Panc1 (cell line): ENCODE results near the gene SYT1. TPM values are rescaled to one million over a fixed set of nuclear protein-coding genes. Genes with fewer than 3 reads are reported as not detected.

ENCODE experiments used
- ATAC-seq: fragments of 200-7000 bp; cut with Tn5 transposase; 2 replicates; pipeline ENCODE4 v1.9.1; 2020; ENCODE audit warnings: mild to moderate bottlenecking, moderate library complexity
- BruUV-seq: library from RNA; stranded (reverse); fragments of 400-500 nt; replicated peaks from 2 replicates; lab custom pipeline; 2021; lab: Mats Ljungman, UMichigan
- CTCF ChIA-PET: fragments of 300-600 bp; sonication (Branson Sonifier 250); formaldehyde crosslinking; loops from one replicate; lab custom pipeline; 2022; ENCODE audit warnings: antibody characterized with exemption; lab: Charles Lee
- POLR2A ChIA-PET: fragments of 300-600 bp; sonication (Branson Sonifier 250); formaldehyde crosslinking; loops from one replicate; lab custom pipeline; 2022; ENCODE audit warnings: antibody characterized with exemption; lab: Charles Lee
- DNase-seq: peaks from one replicate; pipeline ENCODE4 v3.0.0-alpha.2; 2010; ENCODE audit warnings: low read depth, low spot score
- H3K27ac ChIP-seq: 2 replicates; pipeline ENCODE4 v1.5.1; 2011; ENCODE audit warnings: mild to moderate bottlenecking, low read length, inconsistent platforms
- H3K27me3 ChIP-seq: fragments of 200-500 bp; sonication (Bioruptor generic); 2 replicates; pipeline ENCODE4 v1.6.0; 2014; ENCODE audit warnings: low read length, inconsistent platforms; ENCODE audit not compliant: control insufficient read depth, insufficient read depth
- H3K36me3 ChIP-seq: fragments of 200-500 bp; sonication (Bioruptor generic); 2 replicates; pipeline ENCODE4 v1.5.1; 2014; ENCODE audit warnings: inconsistent platforms, mild to moderate bottlenecking, low read length, moderate library complexity; ENCODE audit not compliant: control insufficient read depth, insufficient read depth
- H3K4me1 ChIP-seq: 2 replicates; pipeline ENCODE4 v1.5.1; 2011; ENCODE audit warnings: inconsistent platforms, mild to moderate bottlenecking, low read length, moderate library complexity; ENCODE audit not compliant: control insufficient read depth, insufficient read depth
- H3K4me3 ChIP-seq, 2 experiments: 2 replicates each; pipeline ENCODE4 v1.5.1; 2011 to 2012; ENCODE audit warnings: low read depth in 2 of 2, low read length in 2 of 2, mild to moderate bottlenecking in 2 of 2, inconsistent platforms in 1 of 2, moderate library complexity in 1 of 2
- H3K9me3 ChIP-seq: fragments of 200-500 bp; sonication (Bioruptor generic); 2 replicates; pipeline ENCODE4 v1.5.1; 2014; ENCODE audit warnings: low read depth, mild to moderate bottlenecking, inconsistent platforms, low read length, moderate library complexity; ENCODE audit not compliant: control insufficient read depth, insufficient read depth
- POLR2AphosphoS5 ChIP-seq: IDR thresholded peaks from 2 replicates; pipeline ENCODE4 v1.6.1; 2012; ENCODE audit warnings: mild to moderate bottlenecking, low read depth, low read length, moderate library complexity
- SIN3A ChIP-seq: IDR thresholded peaks from 2 replicates; pipeline ENCODE4 v1.6.1; 2012; ENCODE audit warnings: low read depth, mild to moderate bottlenecking, low read length, moderate library complexity, borderline replicate concordance; ENCODE audit not compliant: insufficient read depth
- TCF7L2 ChIP-seq: IDR thresholded peaks from 2 replicates; pipeline ENCODE4 v1.6.1; 2011; ENCODE audit warnings: mild to moderate bottlenecking, low read depth, low read length, inconsistent platforms
- in situ Hi-C: cut with HindIII; loops from 2 replicates; pipeline ENCODE4 v1.10.0; 2016; ENCODE audit warnings: low sequenced_read_pairs, low pct_unique_long_range_greater_than_20kb
- intact Hi-C: fragments of 100-400 bp; cut with micrococcal nuclease; formaldehyde crosslinking; loops from one replicate; pipeline ENCODE4 v1.10.0; 2022; ENCODE audit not compliant: unreplicated experiment
- total RNA-seq: library from RNA; stranded (reverse); gene quantifications from one replicate; pipeline ENCODE4 v1.2.1, GENCODE V29; 2021; ENCODE audit not compliant: unreplicated experiment
- TF ChIP-seq, protein P1 (sequence below), 2 experiments: IDR thresholded peaks; 2 replicates each; pipeline ENCODE4 v1.6.1; 2011 to 2012; ENCODE audit warnings: low read depth in 2 of 2, control low read depth in 1 of 2, low read length in 1 of 2, mild to moderate bottlenecking in 1 of 2, moderate library complexity in 1 of 2; ENCODE audit not compliant: insufficient read depth in 1 of 2
- TF ChIP-seq, protein P2 (sequence below): fragments of 450-650 bp; IDR thresholded peaks from 2 replicates; pipeline ENCODE4 v1.5.1; 2017; ENCODE audit warnings: mild to moderate bottlenecking

Gene SYT1
- total RNA-seq, 1 experiment from 2014 or later = 3.0 TPM

DNA sequence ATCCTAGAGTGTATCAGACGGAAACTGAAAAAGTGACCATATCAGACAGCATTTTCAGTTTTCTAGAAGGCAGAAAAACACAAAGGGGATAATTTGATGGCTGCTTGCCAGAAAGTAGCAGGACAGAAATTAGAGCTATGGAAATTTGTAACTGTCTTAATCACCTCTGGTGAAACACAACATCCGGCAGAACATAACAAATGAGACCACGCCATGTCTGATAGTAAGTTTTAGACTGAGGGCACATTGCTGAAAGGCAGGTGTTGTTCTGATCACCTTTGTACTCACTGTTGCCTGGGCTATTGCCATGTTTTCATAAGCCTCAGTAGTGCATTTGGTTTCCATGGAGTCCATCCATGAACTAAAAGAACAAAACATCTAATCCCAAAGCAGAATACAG, 535.9 kb downstream of the SYT1 start:
- H3K4me3 ChIP-seq = no peak overlapping the region
- BruUV-seq = no TSS peak
- no peak for TF ChIP-seq SIN3A
- TF ChIP-seq POLR2AphosphoS5 = no peak
- TF ChIP-seq TCF7L2 = no peak
- ChIA-PET POLR2A (no interaction called here), CTCF (no interaction called here)
- no peak overlapping the region for H3K27ac ChIP-seq
- DNase-seq = no peak
- no peaks in the 10 kb centered on the region for H3K9me3 ChIP-seq
- no peaks in the 10 kb centered on the region for H3K36me3 ChIP-seq
- no peaks in the 10 kb centered on the region for H3K27me3 ChIP-seq
- intact Hi-C loops (loop anchor here (10.0 kb wide), 1 partner anchor 864 kb away; no protein-coding TSS in a partner anchor), in situ Hi-C loops (no loop called here)
- no peaks in the 10 kb centered on the region for H3K4me1 ChIP-seq
- ATAC-seq = no peak

DNA sequence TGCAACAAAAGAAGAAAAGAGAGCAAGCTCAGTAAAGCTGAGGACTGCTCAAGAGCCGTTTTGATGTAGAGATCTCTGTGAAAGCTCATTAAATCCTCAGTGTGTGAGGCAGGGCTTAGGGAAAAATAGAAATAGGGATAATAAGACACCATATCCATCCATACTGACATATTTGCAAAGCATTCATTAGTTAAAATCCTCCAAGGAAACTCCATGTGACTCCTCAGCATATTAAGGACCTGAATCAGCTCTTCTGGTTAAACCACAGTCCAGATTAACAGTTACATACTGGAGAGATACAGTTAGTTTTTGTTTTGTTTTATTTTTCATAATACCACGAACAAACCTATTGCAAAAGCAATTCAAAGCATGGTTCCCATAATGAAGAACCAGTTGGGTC, 538.0 kb downstream of the SYT1 start:
- in situ Hi-C loops (no loop called here), intact Hi-C loops (loop anchor here (10.0 kb wide), 1 partner anchor 862 kb away; no protein-coding TSS in a partner anchor)
- no peak overlapping the region for H3K27ac ChIP-seq
- no peaks in the 10 kb centered on the region for H3K4me1 ChIP-seq
- DNase-seq (no peak), ATAC-seq (no peak)
- POLR2A ChIA-PET = interaction anchor here (0.6 kb wide), 1 partner anchor 290 kb away, joined by 3 read pairs; no protein-coding TSS in a partner anchor
- H3K27me3 ChIP-seq = no peaks in the 10 kb centered on the region
- TF ChIP-seq, protein P1, sequence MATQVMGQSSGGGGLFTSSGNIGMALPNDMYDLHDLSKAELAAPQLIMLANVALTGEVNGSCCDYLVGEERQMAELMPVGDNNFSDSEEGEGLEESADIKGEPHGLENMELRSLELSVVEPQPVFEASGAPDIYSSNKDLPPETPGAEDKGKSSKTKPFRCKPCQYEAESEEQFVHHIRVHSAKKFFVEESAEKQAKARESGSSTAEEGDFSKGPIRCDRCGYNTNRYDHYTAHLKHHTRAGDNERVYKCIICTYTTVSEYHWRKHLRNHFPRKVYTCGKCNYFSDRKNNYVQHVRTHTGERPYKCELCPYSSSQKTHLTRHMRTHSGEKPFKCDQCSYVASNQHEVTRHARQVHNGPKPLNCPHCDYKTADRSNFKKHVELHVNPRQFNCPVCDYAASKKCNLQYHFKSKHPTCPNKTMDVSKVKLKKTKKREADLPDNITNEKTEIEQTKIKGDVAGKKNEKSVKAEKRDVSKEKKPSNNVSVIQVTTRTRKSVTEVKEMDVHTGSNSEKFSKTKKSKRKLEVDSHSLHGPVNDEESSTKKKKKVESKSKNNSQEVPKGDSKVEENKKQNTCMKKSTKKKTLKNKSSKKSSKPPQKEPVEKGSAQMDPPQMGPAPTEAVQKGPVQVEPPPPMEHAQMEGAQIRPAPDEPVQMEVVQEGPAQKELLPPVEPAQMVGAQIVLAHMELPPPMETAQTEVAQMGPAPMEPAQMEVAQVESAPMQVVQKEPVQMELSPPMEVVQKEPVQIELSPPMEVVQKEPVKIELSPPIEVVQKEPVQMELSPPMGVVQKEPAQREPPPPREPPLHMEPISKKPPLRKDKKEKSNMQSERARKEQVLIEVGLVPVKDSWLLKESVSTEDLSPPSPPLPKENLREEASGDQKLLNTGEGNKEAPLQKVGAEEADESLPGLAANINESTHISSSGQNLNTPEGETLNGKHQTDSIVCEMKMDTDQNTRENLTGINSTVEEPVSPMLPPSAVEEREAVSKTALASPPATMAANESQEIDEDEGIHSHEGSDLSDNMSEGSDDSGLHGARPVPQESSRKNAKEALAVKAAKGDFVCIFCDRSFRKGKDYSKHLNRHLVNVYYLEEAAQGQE (IDR thresholded peaks at IDR 0.05; ENCODE audit: insufficient read depth in 1 of 2, low read depth in 2 of 2, low read length in 1 of 2) = no peak
- no peak for TF ChIP-seq TCF7L2
- H3K9me3 ChIP-seq = no peaks in the 10 kb centered on the region
- H3K36me3 ChIP-seq = no peaks in the 10 kb centered on the region
- no peak overlapping the region for H3K4me3 ChIP-seq
- CTCF ChIA-PET = no interaction called here
- no TSS peak for BruUV-seq

DNA sequence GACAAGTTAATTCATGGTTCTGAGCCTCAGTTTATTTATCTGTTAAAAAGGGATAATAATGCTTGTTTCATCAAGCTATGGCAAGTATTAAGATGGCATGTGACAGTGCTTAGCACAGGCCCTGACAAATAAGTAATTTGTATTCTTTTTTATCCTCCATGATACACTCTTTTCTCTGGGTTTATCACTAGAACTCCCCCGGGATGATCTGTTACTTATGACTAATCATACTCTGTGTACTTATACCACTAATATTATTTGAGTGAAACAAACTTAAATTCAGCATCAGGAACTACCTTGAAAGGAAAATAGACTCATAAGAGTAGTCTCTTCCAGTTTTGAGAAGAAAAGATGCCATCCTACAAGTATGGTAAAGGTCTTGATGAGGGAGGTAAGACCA, 542.4 kb downstream of the SYT1 start:
- intact Hi-C loops = loop anchor here (5.0 to 10.0 kb wide), 2 partner anchors 330 to 858 kb away; no protein-coding TSS in a partner anchor
- in situ Hi-C loops = no loop called here

More for the DNA sequence above, 542.4 kb downstream of the SYT1 start:
- TF ChIP-seq TCF7L2 (no peak), POLR2AphosphoS5 (no peak), SIN3A (no peak)
- TF ChIP-seq, protein P2, sequence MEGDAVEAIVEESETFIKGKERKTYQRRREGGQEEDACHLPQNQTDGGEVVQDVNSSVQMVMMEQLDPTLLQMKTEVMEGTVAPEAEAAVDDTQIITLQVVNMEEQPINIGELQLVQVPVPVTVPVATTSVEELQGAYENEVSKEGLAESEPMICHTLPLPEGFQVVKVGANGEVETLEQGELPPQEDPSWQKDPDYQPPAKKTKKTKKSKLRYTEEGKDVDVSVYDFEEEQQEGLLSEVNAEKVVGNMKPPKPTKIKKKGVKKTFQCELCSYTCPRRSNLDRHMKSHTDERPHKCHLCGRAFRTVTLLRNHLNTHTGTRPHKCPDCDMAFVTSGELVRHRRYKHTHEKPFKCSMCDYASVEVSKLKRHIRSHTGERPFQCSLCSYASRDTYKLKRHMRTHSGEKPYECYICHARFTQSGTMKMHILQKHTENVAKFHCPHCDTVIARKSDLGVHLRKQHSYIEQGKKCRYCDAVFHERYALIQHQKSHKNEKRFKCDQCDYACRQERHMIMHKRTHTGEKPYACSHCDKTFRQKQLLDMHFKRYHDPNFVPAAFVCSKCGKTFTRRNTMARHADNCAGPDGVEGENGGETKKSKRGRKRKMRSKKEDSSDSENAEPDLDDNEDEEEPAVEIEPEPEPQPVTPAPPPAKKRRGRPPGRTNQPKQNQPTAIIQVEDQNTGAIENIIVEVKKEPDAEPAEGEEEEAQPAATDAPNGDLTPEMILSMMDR = no peak
- TF ChIP-seq, protein P1 (IDR thresholded peaks at IDR 0.05; ENCODE audit: insufficient read depth in 1 of 2, low read depth in 2 of 2, low read length in 1 of 2) = no peak
- DNase-seq (no peak), ATAC-seq (no peak)
- ChIA-PET POLR2A (no interaction called here), CTCF (no interaction called here)
- BruUV-seq = no TSS peak
- H3K4me3 ChIP-seq = no peak overlapping the region
- peaks cover 6% of the 10 kb centered on the region; the same call in 1 of the 2 replicates for H3K4me1 ChIP-seq
- H3K36me3 ChIP-seq = no peaks in the 10 kb centered on the region
- no peaks in the 10 kb centered on the region for H3K9me3 ChIP-seq
- H3K27ac ChIP-seq = no peak overlapping the region
- H3K27me3 ChIP-seq = no peaks in the 10 kb centered on the region
